HG03442 (cell line): ENCODE measurements around the gene ZMYM1.
"Not testable (repeated sequence)": the region's sequence is repeated elsewhere in the genome, so short reads cannot be mapped to it uniquely, and the experiment has no call there.

Experiments
- ATAC-seq: cut with Tn5 transposase; IDR thresholded peaks from one replicate; pipeline ENCODE4 v1.9.1; 2021; ENCODE audit warnings: mild to moderate bottlenecking, moderate library complexity; ENCODE audit not compliant: unreplicated experiment

ZMYM1 gene

DNA sequence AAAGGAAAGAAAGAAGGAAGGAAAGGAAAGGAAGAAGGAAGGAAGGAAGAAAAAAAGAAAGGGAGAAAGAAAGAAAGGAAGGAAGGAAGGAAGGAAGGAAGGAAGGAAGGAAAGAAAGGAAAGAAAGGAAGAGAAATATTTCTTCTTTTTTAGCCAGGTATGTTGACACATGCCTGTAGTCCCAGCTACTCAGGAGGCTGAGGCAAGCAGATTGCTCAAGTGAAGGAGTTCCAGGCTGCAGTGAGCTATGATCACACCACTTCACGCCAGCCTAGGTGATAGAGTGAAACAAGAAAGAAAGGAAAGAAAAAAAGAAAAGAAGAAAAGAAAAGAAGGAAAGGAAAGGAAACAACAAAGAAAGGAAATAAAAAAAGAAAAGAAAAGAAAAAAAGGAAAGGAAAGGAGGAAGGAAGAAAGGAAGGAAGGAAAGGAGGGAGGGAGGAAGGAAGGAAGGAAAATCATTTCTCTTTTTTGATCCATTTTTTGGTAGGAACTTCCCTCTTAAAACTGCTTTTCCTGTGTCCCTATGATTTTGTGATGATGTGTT lies 5.8 kb upstream of the ZMYM1 start:
- ATAC-seq, result no peak

DNA sequence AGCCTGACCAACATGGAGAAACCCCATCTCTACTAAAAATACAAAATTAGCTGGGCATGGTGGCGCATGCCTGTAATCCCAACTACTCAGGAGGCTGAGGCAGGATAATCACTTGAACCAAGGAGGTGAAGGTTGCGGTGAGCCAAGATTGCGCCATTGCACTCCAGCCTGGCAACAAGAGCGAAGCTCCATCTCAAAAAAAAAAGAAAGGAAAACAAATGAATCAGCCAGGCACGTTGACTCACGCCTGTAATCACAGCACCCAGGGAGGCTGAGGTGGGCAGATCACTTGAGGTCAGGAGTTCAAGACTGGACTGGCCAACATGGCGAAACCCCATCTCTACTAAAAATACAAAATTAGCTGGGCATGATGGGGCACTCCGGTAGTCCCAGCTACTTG lies 2.8 kb upstream of the ZMYM1 start:
- not testable (repeated sequence) for ATAC-seq

- ATAC-seq, result no peak
Measured at GRCh38 chr1:35080171-35080854, 1.1 kb downstream of the ZMYM1 start.

DNA sequence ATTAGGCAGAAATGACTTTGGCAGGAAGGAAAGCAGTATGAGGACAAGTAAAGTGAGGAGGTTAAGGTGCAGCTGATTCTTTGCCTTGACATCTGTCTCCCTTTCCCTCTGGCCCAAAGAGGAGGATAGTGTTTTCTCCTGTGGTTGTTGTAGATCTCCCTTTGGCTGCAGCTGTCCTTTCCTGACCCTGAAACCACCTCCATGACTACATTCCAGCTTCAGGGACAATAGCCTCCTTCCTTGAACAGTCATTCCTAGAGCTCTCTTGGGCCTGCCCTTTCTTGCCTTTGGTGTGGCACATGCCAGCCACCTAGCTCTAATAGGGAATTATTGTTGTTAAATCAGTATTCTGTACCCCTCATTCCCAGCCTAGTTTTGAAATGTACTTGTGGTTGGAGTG lies 6.2 kb downstream of the ZMYM1 start:
- no peak for ATAC-seq

DNA sequence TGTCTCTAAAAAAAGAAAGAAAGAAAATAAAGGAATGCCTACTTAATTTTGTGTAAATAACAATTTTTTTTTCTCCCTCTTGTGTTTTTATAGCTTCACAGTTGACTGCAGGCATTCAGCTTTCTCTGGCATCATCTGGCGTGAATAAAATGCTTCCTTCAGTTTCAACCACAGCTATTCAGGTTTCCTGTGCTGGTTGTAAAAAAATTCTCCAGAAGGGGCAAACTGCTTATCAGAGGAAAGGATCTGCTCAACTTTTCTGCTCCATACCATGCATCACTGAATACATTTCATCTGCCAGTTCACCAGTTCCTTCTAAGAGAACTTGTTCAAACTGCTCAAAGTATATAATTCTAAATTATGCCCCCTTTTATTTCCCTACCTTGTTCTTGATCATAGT lies 18.0 kb downstream of the ZMYM1 start:
- no peak for ATAC-seq

GRCh38 chr1:35111106-35111505 lies 31.9 kb downstream of the ZMYM1 start:
- ATAC-seq, result no peak

DNA sequence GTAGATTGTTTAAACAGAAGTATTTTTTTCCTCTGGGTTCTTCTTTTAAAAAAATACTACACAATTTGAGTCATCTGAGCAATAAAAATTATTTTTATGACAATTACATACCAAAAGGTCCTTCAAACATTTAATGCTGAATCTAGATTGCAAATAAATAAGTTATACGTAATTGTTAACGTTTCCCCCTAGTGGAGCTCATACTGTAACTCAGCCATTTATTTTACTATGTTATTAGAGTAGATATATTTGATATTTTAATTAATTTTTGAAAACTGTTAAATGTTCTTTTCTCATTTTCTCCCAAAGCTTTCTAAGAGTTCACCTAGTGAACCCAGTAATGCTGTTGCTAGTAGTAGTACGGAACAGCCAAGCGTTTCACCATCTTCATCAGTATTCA lies 33.5 kb downstream of the ZMYM1 start:
- no peak for ATAC-seq

DNA sequence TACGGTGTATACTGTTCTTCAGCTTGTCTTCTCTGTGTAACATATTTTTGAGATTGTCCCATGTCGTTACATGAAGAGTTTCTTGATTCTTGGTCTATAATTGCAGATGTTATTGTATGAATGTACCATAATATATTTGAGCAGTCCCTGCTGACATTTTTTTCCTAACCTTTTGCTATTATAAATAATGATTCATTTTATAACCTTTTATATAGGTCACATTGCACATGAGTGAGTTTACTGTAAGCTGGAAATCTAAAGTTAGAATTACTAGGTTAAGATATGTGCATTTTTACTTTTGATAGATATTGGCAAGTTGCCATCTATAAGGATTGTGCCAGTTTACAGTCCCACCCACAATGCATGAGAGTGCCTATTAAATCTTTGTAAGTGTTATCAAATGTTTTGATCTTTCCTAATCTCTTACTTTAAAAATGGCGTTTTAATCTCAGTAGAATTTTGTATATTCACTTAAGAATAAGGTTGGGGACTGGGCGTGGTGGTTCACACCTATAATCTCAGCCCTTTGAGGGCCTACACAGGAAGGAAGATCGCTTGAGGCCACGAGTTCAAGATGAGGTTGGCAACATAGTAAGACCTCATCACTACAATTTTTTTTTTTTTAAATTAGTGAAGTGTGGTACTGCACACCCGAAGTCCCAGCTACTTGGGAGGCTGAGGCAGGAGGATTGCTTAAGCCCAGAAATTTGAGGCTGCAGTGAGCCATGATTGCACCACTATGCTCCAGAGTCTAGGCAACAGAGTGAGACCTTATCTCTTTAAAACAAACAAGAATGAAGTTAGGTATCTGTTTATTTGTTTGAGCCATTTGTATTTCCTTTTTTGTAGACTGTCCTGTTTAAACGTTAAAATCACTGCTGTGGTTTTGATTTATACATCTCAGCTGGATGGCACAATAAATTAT lies 36.5 kb downstream of the ZMYM1 start:
- ATAC-seq, result no peak

- ATAC-seq, result no peak
Measured at GRCh38 chr1:35120458-35121133, 41.4 kb downstream of the ZMYM1 start.

GRCh38 chr1:35122311-35122710 lies 43.1 kb downstream of the ZMYM1 start:
- no peak for ATAC-seq

DNA sequence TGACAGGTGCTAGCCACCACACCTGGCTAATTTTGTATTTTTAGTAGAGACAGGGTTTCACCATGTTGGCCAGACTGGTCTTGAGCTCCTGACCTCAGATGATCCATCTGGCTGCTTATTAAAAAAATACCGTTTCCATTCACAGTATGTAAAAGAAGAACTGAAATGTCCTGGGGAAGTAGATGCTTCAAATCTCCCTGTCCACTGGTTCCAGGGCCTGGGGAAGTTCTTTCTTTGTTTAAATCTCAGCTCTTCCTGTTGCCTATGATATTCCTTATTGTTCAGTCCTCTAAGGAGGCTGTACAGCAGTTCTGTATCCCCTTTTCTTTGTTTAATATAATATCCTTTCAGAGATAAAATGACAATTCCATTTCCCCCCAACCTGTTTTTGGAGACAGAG lies 47.4 kb downstream of the ZMYM1 start:
- no peak for ATAC-seq

GRCh38 chr1:35129080-35129479 lies 49.9 kb downstream of the ZMYM1 start:
- ATAC-seq, result no peak

- no peak for ATAC-seq
Measured at GRCh38 chr1:35136780-35137179, 57.6 kb downstream of the ZMYM1 start.

DNA sequence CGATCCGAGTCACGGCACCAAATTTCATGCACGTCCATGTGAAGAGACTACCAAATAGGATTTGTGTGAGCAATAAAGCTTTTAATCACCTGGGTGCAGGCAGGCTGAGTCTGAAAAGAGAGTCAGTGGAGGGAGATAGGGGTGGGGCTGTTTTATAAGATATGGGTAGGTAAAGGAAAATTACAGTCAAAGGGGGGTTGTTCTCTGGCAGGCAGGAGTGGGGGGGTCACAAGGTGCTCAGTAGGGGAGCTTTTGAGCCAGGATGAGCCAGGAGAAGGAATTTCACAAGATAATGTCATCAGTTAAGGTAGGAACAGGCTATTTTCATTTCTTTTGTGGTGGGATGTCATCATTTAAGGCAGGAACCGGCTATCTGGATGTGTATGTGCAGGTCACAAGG lies 58.4 kb downstream of the ZMYM1 start:
- not testable (repeated sequence) for ATAC-seq

DNA sequence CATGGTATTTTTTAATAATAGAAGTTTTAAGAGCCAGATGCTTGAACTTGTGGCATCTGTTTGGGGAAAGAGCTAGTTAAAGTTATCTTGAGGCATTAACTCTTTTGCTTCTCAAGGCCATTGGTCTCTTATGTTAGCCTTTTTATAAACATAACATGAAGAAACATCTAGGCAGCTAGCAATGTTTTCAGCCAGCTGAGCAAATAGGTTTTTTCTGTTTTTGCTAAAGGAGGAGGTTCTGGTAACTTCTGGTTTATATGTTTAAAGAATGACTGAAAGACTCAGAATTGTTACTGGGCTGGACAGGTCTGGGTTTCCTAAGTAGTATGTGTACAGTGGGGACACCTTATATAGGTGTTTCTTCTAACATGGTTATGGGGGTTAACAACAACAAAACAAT lies 63.1 kb downstream of the ZMYM1 start:
- ATAC-seq, result not testable (repeated sequence)

DNA sequence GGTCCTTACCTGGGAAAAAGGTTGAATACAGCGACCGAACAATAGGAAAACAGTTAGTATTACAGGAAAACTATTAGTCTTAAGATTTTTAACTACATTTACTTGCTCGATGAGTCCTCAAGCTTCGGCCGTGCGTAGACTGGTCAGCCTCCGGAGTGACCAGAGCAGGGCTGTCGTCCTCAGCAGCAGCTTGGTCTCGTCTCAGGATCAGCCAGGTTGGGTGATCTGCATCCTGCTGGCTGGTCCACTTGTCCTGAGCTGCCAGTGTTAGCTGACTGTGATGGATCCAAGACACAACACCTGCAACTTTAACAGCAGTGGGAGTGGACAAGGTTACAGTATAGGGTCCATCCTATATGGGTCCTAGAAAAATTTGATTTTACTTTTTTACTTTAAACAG lies 63.5 kb downstream of the ZMYM1 start:
- not testable (repeated sequence) for ATAC-seq

GRCh38 chr1:35143737-35144508 lies 64.7 kb downstream of the ZMYM1 start:
- ATAC-seq, result no peak

DNA sequence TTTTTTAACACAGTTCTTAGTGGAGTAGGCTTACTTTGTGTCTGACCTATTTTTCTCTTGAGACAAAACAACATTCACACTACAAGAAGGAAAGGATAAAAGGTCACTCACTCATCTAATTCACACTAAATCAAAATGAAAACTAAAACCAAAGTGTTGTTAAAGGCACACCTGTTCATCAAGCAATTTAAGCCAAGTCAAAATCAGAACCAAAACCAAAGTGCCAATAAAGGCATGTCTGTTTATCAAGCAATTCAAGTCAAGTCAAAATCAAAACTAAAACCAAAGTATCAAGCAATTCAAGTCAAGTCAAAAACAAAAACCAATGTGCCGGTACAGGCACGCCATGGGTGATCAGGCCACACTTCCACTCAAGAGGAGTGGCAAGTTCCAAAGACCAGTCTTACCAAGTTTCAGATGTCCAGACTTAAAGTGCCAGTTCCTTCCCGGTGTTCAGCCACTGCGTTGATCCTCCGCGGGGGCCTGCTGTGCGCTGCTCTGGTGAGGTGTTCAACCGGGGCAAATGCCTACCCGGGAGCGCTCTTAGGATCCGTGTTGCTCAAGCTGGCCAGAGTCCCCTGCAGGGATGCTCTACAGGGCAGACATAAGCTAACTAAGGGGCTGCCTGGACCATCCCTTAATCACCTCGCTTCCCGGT lies 66.8 kb downstream of the ZMYM1 start:
- not testable (repeated sequence) for ATAC-seq

DNA sequence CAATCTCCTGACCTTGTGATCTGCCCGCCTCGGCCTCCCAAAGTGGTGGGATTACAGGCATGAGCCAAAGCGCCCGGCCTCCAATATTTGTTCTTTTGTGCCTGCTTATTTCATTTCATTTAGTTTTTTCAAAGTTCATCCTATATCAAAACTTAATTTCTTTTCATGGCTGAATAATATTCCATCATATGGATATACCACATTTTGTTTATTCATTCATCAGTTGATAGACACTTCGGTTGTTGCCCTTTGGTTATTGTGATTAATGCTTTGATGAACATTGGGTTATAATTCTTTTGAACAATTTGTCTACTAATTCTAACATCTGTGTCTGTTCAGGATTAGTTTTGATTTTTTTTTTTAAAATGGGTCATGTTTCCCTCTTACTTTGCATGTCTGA lies 72.0 kb downstream of the ZMYM1 start:
- ATAC-seq, result no peak

- no peak for ATAC-seq
Measured at GRCh38 chr1:35164893-35165292, 85.7 kb downstream of the ZMYM1 start.
